Measurements from ENCODE around the gene TMEM201.

TMEM201 gene

DNA sequence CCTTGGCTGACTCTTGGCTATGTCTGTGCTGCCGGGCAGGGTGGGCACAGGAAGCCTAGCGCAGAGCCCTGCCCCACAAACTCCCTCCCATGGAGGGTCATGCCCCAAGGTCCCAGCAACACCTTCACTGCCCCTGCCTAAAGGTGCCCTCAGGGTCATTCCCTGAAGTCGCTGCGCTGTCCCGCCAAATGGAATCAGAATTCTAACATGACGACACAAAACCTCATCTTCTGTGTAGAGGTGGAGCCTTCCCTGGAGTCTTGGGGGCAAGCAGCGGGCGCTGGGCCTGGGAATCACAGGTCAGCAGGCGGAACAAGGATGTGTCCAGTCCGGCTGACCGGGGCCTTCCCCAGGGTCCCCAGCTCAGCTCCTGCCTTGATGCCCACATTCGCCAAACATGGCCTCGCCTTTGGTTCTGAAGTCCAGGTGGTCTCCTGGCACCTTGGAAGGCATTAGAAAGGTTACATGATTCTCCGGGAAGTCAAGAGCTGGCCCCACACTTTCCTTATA is 17.3 kb downstream of the TMEM201 start:
- ChIA-PET CTCF (interaction anchor here (0.5 kb wide), 1 partner anchor 269 kb away, joined by 3 read pairs; no protein-coding TSS in a partner anchor), POLR2A (no interaction called here)
- TF ChIP-seq GFI1B (tag by site-specific recombination; IDR thresholded peaks at IDR 0.05) (no peak), ZNF302 (tag by site-specific recombination; IDR thresholded peaks at IDR 0.05; ENCODE audit: low read depth) (no peak), ZNF175 (tag by site-specific recombination; IDR thresholded peaks at IDR 0.05) (no peak), ZNF311 (tag by site-specific recombination; IDR thresholded peaks at IDR 0.05; ENCODE audit: borderline replicate concordance) (no peak), ZNF423 (tag by site-specific recombination; IDR thresholded peaks at IDR 0.05) (no peak)
- Histone ChIP-seq H3K36me3 (ENCODE audit: control insufficient read depth in 2 of 2, insufficient read depth in 1 of 2, low read length in 2 of 2) (peaks cover 0 to 97% of the 10 kb centered on the region in 2 experiments; a peak in 2 of 3 replicates), H3K27ac (ENCODE audit: extremely low read depth, low read depth, low read length) (no peak overlapping the region), H3K4me1 (ENCODE audit: control insufficient read depth, insufficient read depth, low read length) (no peaks in the 10 kb centered on the region), H3K4me3 (ENCODE audit: low read depth, low read length) (no peak overlapping the region), H3K9me3 (ENCODE audit: control insufficient read depth, insufficient read depth, low read depth, low read length) (no peaks in the 10 kb centered on the region)

DNA sequence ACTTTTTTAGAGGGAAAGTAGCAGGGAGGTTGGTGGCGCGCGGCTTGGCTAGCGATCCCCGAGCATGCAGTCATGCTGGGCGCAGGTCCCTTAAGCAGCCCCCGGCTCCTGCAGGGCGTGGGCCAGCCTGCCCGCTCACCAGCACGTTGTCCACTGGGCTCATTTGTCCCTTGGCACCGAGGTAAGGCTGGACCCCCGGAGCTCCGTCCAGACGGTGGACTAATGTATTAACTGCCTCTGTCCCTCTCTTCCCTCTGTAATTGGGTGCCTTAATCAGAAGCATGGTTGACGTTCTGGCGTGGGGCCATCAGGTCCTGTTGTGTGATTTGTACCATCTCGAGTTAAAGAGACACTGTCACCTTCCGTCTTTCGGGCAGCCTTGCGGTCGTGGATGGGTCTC is 17.7 kb downstream of the TMEM201 start:
- CTCF ChIA-PET: no interaction called here
- Histone ChIP-seq H3K9me3 (ENCODE audit: control insufficient read depth, insufficient read depth, low read depth, low read length) (no peaks in the 10 kb centered on the region), H3K4me3 (ENCODE audit: low read depth, low read length) (no peak overlapping the region), H3K36me3 (ENCODE audit: control insufficient read depth in 2 of 2, insufficient read depth in 1 of 2, low read length in 2 of 2) (peaks cover 0 to 97% of the 10 kb centered on the region in 2 experiments; a peak in 2 of 3 replicates), H3K27ac (ENCODE audit: extremely low read depth, low read depth, low read length) (no peak overlapping the region), H3K4me1 (ENCODE audit: control insufficient read depth, insufficient read depth, low read length) (no peaks in the 10 kb centered on the region)
- TF ChIP-seq YY1 (tag by site-specific recombination; IDR thresholded peaks at IDR 0.05) (no peak), KLF1 (tag by site-specific recombination; IDR thresholded peaks at IDR 0.05) (no peak), ZNF514 (tag by site-specific recombination; IDR thresholded peaks at IDR 0.05) (no peak), ZFP3 (tag by site-specific recombination; IDR thresholded peaks at IDR 0.05; ENCODE audit: low read depth) (no peak), ZFP37 (tag by site-specific recombination; IDR thresholded peaks at IDR 0.05) (no peak), SALL2 (tag by site-specific recombination; IDR thresholded peaks at IDR 0.05; ENCODE audit: borderline replicate concordance) (no peak), ZBTB8A (tag by site-specific recombination; IDR thresholded peaks at IDR 0.05) (no peak), ZNF366 (tag by site-specific recombination; conservative IDR thresholded peaks at IDR 0.05) (no peak)
- POLR2A ChIA-PET: no interaction called here

DNA sequence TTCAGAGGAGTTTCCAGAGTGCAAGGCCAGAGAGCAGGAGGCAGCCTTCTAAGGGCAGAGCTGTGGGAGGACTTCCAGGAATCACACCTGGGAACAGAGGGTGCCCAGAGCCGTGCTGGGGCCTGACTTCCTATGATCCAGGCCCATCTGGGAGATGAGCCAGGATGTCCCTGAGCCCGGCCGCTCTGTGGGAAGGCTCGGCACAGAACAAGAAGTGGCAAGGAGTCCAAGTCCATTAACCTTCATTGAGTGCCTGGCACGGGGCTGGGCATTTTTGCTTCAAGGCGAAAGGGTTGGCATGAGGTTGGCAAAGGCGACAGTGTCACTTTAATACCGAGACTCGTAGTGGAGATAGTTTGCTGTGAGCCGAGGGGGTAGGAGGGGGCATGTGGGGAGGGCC is 18.2 kb downstream of the TMEM201 start:
- CTCF ChIA-PET: interaction anchor here (0.6 to 0.8 kb wide), 2 partner anchors 8 to 19 kb away, joined by 3 read pairs; no protein-coding TSS in a partner anchor
- no peaks in the 10 kb centered on the region for H3K4me1 ChIP-seq (ENCODE audit: control insufficient read depth, insufficient read depth, low read length)
- H3K9me3 ChIP-seq (ENCODE audit: control insufficient read depth, insufficient read depth, low read depth, low read length): no peaks in the 10 kb centered on the region
- H3K27ac ChIP-seq (ENCODE audit: extremely low read depth, low read depth, low read length): no peak overlapping the region
- H3K4me3 ChIP-seq (ENCODE audit: low read depth, low read length): no peak overlapping the region
- POLR2A ChIA-PET: no interaction called here
- peaks cover 0 to 97% of the 10 kb centered on the region in 2 experiments; a peak in 2 of 3 replicates for H3K36me3 ChIP-seq (ENCODE audit: control insufficient read depth in 2 of 2, insufficient read depth in 1 of 2, low read length in 2 of 2)
- TF ChIP-seq, protein P1, sequence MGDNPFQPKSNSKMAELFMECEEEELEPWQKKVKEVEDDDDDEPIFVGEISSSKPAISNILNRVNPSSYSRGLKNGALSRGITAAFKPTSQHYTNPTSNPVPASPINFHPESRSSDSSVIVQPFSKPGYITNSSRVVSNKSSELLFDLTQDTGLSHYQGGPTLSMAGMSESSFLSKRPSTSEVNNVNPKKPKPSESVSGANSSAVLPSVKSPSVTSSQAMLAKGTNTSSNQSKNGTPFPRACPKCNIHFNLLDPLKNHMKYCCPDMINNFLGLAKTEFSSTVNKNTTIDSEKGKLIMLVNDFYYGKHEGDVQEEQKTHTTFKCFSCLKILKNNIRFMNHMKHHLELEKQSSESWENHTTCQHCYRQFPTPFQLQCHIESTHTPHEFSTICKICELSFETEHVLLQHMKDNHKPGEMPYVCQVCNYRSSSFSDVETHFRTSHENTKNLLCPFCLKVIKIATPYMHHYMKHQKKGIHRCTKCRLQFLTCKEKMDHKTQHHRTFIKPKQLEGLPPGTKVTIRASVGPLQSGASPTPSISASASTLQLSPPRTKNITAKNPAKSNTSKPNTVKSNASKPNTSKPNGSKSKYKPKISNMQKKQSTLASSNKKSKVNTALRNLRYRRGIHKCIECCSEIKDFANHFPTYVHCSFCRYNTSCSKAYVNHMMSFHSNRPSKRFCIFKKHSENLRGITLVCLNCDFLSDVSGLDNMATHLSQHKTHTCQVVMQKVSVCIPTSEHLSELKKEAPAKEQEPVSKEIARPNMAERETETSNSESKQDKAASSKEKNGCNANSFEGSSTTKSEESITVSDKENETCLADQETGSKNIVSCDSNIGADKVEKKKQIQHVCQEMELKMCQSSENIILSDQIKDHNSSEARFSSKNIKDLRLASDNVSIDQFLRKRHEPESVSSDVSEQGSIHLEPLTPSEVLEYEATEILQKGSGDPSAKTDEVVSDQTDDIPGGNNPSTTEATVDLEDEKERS (tag by site-specific recombination; IDR thresholded peaks at IDR 0.05): no peak
- no peak for TF ChIP-seq ZNF623 (tag by site-specific recombination; IDR thresholded peaks at IDR 0.05)
- TF ChIP-seq ZNF521 (tag by site-specific recombination; IDR thresholded peaks at IDR 0.05): no peak
- TF ChIP-seq ZNF37A (tag by site-specific recombination; IDR thresholded peaks at IDR 0.05): no peak
- TF ChIP-seq ZSCAN16 (tag by site-specific recombination; IDR thresholded peaks at IDR 0.05): no peak
- TF ChIP-seq ZIC2 (tag by site-specific recombination; IDR thresholded peaks at IDR 0.05): no peak
- no peak for TF ChIP-seq KLF7 (tag by site-specific recombination; IDR thresholded peaks at IDR 0.05; ENCODE audit: borderline replicate concordance)
- TF ChIP-seq ZNF404 (tag by site-specific recombination; IDR thresholded peaks at IDR 0.05): no peak
- TF ChIP-seq, protein P2, sequence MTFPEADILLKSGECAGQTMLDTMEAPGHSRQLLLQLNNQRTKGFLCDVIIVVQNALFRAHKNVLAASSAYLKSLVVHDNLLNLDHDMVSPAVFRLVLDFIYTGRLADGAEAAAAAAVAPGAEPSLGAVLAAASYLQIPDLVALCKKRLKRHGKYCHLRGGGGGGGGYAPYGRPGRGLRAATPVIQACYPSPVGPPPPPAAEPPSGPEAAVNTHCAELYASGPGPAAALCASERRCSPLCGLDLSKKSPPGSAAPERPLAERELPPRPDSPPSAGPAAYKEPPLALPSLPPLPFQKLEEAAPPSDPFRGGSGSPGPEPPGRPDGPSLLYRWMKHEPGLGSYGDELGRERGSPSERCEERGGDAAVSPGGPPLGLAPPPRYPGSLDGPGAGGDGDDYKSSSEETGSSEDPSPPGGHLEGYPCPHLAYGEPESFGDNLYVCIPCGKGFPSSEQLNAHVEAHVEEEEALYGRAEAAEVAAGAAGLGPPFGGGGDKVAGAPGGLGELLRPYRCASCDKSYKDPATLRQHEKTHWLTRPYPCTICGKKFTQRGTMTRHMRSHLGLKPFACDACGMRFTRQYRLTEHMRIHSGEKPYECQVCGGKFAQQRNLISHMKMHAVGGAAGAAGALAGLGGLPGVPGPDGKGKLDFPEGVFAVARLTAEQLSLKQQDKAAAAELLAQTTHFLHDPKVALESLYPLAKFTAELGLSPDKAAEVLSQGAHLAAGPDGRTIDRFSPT (tag by site-specific recombination; IDR thresholded peaks at IDR 0.05): no peak
- no peak for TF ChIP-seq ZNF548 (tag by site-specific recombination; IDR thresholded peaks at IDR 0.05)
- TF ChIP-seq HOXA7 (CRISPR knock-in tag; IDR thresholded peaks at IDR 0.05; ENCODE audit: borderline replicate concordance): no peak
- no peak for TF ChIP-seq ZNF549 (tag by site-specific recombination; IDR thresholded peaks at IDR 0.05)
- no peak for TF ChIP-seq ZNF184 (tag by site-specific recombination; IDR thresholded peaks at IDR 0.05)
- TF ChIP-seq ZBTB48 (tag by site-specific recombination; IDR thresholded peaks at IDR 0.05): no peak
- no peak for TF ChIP-seq ZNF776 (tag by site-specific recombination; IDR thresholded peaks at IDR 0.05; ENCODE audit: borderline replicate concordance)
- TF ChIP-seq ZNF121 (tag by site-specific recombination; IDR thresholded peaks at IDR 0.05): no peak
- no peak for TF ChIP-seq ZNF624 (tag by site-specific recombination; IDR thresholded peaks at IDR 0.05)
